WTC11 (cell line): ENCODE measurements around the gene GRAMD2B.

Experiments used
- CTCF ChIP-seq: fragments of 200-600 bp; IDR thresholded peaks from 2 replicates; pipeline ENCODE4 v1.8.0; 2022; ENCODE audit warnings: antibody characterized with exemption
- ETV6 ChIP-seq: sonication (generic); formaldehyde crosslinking; IDR thresholded peaks from 2 replicates; pipeline ENCODE4 v1.8.1; 2022; ENCODE audit warnings: mild to moderate bottlenecking, missing genetic modification reagents
- FOXJ3 ChIP-seq: sonication (generic); formaldehyde crosslinking; IDR thresholded peaks from 2 replicates; pipeline ENCODE4 v1.9.0; 2021; ENCODE audit warnings: missing genetic modification reagents, mild to moderate bottlenecking, borderline replicate concordance
- GRHL2 ChIP-seq: fragments of 250-450 bp; sonication (Bioruptor Pico); IDR thresholded peaks from 2 replicates; pipeline ENCODE4 v1.8.0; 2022; ENCODE audit warnings: mild to moderate bottlenecking, moderate library complexity; ENCODE audit not compliant: insufficient replicate concordance, severe bottlenecking
- MAX ChIP-seq: sonication (generic); formaldehyde crosslinking; IDR thresholded peaks from 2 replicates; pipeline ENCODE4 v1.8.0; 2022; ENCODE audit warnings: mild to moderate bottlenecking, missing genetic modification reagents
- MLX ChIP-seq: sonication (generic); formaldehyde crosslinking; IDR thresholded peaks from 2 replicates; pipeline ENCODE4 v1.8.1; 2023; ENCODE audit warnings: mild to moderate bottlenecking, missing genetic modification reagents, moderate library complexity
- SMAD3 ChIP-seq: sonication (generic); formaldehyde crosslinking; IDR thresholded peaks from 2 replicates; pipeline ENCODE4 v1.8.0; 2022; ENCODE audit warnings: missing genetic modification reagents, mild to moderate bottlenecking, borderline replicate concordance
- SP1 ChIP-seq: sonication (generic); formaldehyde crosslinking; conservative IDR thresholded peaks from 2 replicates; pipeline ENCODE4 v1.8.1; 2022; ENCODE audit warnings: missing genetic modification reagents
- TCF7 ChIP-seq: sonication (generic); formaldehyde crosslinking; IDR thresholded peaks from 2 replicates; pipeline ENCODE4 v1.8.0; 2022; ENCODE audit warnings: mild to moderate bottlenecking, low read depth, missing genetic modification reagents, moderate library complexity
- ZNF121 ChIP-seq: sonication (generic); formaldehyde crosslinking; IDR thresholded peaks from 2 replicates; pipeline ENCODE4 v1.8.0; 2023; ENCODE audit warnings: missing genetic modification reagents
- ZNF232 ChIP-seq: sonication (generic); formaldehyde crosslinking; IDR thresholded peaks from 2 replicates; pipeline ENCODE4 v1.8.0; 2022; ENCODE audit warnings: mild to moderate bottlenecking, missing genetic modification reagents
- ZNF281 ChIP-seq: sonication (generic); formaldehyde crosslinking; IDR thresholded peaks from 2 replicates; pipeline ENCODE4 v1.8.0; 2023; ENCODE audit warnings: mild to moderate bottlenecking, missing genetic modification reagents
- ZNF396 ChIP-seq: fragments of 250-450 bp; sonication (Bioruptor Pico); IDR thresholded peaks from 2 replicates; pipeline ENCODE4 v1.8.0; 2021; ENCODE audit warnings: mild to moderate bottlenecking, moderate library complexity, borderline replicate concordance
- ZNF512 ChIP-seq: sonication (generic); formaldehyde crosslinking; IDR thresholded peaks from 2 replicates; pipeline ENCODE4 v1.8.1; 2022; ENCODE audit warnings: missing genetic modification reagents, borderline replicate concordance

- TF ChIP-seq ZNF512 (CRISPR knock-in tag) (no peak), TCF7 (CRISPR knock-in tag) (no peak), CTCF (no peak), ETV6 (CRISPR knock-in tag) (no peak), ZNF121 (CRISPR knock-in tag) (no peak), ZNF232 (no peak), MAX (CRISPR knock-in tag) (no peak), SP1 (no peak), SMAD3 (no peak), ZNF281 (CRISPR knock-in tag) (no peak), ZNF396 (CRISPR knock-in tag) (no peak), MLX (CRISPR knock-in tag) (no peak), GRHL2 (CRISPR knock-in tag) (no peak), FOXJ3 (CRISPR knock-in tag) (no peak)
Observed at GRCh38 chr5:126383776-126384175, 39.4 kb upstream of the GRAMD2B start.
